ENCODE data around the gene CTNND2. TPM values are rescaled to one million over a fixed set of nuclear protein-coding genes. Genes with fewer than 3 reads are reported as not detected.

CTNND2 gene
- total RNA-seq, 1 donor from 2014 or later = 2.5 TPM

- H3K4me3 Mint-ChIP-seq (ENCODE audit: unreplicated experiment) = no peak overlapping the region
- no peaks in the 10 kb centered on the region for H3K9me3 Mint-ChIP-seq (ENCODE audit: unreplicated experiment)
- no peaks in the 10 kb centered on the region for H3K36me3 Mint-ChIP-seq (ENCODE audit: unreplicated experiment)
- no peak for TF ChIP-seq CTCF (IDR thresholded peaks at IDR 0.05)
- no peak overlapping the region for H3K27ac Mint-ChIP-seq (ENCODE audit: unreplicated experiment)
- no peaks in the 10 kb centered on the region for H3K27me3 Mint-ChIP-seq (ENCODE audit: unreplicated experiment)
- no peak for DNase-seq (ENCODE audit: extremely low spot score, unreplicated experiment)
- H3K4me1 Mint-ChIP-seq (ENCODE audit: unreplicated experiment) = no peaks in the 10 kb centered on the region
Observed at GRCh38 chr5:11510889-11511288, 393.4 kb downstream of the CTNND2 start.

GRCh38 chr5:11509793-11510192 is 394.5 kb downstream of the CTNND2 start:
- Mint-ChIP-seq H3K4me3 (ENCODE audit: unreplicated experiment) (no peak overlapping the region), H3K27me3 (ENCODE audit: unreplicated experiment) (no peaks in the 10 kb centered on the region), H3K4me1 (ENCODE audit: unreplicated experiment) (no peaks in the 10 kb centered on the region), H3K27ac (ENCODE audit: unreplicated experiment) (no peak overlapping the region), H3K36me3 (ENCODE audit: unreplicated experiment) (no peaks in the 10 kb centered on the region), H3K9me3 (ENCODE audit: unreplicated experiment) (no peaks in the 10 kb centered on the region)
- no peak for DNase-seq (ENCODE audit: extremely low spot score, unreplicated experiment)
- no peak for TF ChIP-seq CTCF (IDR thresholded peaks at IDR 0.05)

DNA sequence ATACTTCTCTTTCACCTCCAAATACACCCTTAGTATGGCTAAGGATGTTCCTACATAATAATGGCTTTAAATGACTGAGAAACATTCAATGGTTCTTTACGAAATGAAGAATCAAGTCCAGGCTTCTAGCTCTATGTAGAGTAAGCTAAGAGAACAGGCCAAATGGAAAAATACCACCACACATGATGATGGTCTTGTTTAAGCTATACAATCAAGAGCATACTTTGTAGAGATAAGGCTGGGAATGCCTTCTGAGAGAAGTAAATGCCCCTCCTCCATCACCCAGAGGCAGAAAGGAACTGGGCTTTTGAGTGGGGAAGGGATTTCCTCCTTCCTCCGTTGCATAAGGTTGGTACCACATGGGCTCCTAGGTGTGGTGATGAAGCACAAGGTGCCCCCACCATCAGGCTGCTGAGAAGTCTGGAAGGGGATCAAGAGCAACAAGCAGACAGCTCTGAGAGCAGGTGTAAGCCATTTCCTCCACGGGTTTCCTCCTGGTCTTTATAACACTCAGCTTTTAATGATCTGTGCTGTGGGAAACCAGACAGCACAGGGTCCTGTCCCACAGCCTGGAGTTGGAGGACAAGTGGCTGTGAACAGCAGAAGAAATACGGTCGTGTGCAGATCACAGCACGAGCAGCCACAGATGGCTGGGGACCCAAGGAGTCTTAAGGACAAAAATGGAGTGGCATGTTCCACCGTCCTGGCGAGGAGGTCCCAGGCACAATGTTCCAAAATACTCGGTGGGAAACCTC is 396.9 kb downstream of the CTNND2 start:
- H3K27ac Mint-ChIP-seq (ENCODE audit: unreplicated experiment) = no peak overlapping the region
- TF ChIP-seq CTCF (IDR thresholded peaks at IDR 0.05) = no peak

GRCh38 chr5:11504886-11505193 is 399.4 kb downstream of the CTNND2 start:
- Mint-ChIP-seq H3K27ac (ENCODE audit: unreplicated experiment) (no peak overlapping the region), H3K9me3 (ENCODE audit: unreplicated experiment) (peaks cover 4% of the 10 kb centered on the region), H3K36me3 (ENCODE audit: unreplicated experiment) (no peaks in the 10 kb centered on the region), H3K4me1 (ENCODE audit: unreplicated experiment) (no peaks in the 10 kb centered on the region), H3K27me3 (ENCODE audit: unreplicated experiment) (no peaks in the 10 kb centered on the region), H3K4me3 (ENCODE audit: unreplicated experiment) (no peak overlapping the region)
- no peak for TF ChIP-seq CTCF (IDR thresholded peaks at IDR 0.05)
- no peak for DNase-seq (ENCODE audit: extremely low spot score, unreplicated experiment)

More for the DNA sequence above, 396.9 kb downstream of the CTNND2 start:
- no peaks in the 10 kb centered on the region for H3K27me3 Mint-ChIP-seq (ENCODE audit: unreplicated experiment)
- no peaks in the 10 kb centered on the region for H3K4me1 Mint-ChIP-seq (ENCODE audit: unreplicated experiment)
- no peak overlapping the region for H3K4me3 Mint-ChIP-seq (ENCODE audit: unreplicated experiment)
- no peaks in the 10 kb centered on the region for H3K36me3 Mint-ChIP-seq (ENCODE audit: unreplicated experiment)
- DNase-seq (ENCODE audit: extremely low spot score, unreplicated experiment) = no peak
- H3K9me3 Mint-ChIP-seq (ENCODE audit: unreplicated experiment) = peaks cover 4% of the 10 kb centered on the region

GRCh38 chr5:11504065-11504885 is 400.0 kb downstream of the CTNND2 start:
- TF ChIP-seq CTCF (IDR thresholded peaks at IDR 0.05) = no peak
- Mint-ChIP-seq H3K36me3 (ENCODE audit: unreplicated experiment) (no peaks in the 10 kb centered on the region), H3K4me3 (ENCODE audit: unreplicated experiment) (no peak overlapping the region), H3K9me3 (ENCODE audit: unreplicated experiment) (peaks cover 4% of the 10 kb centered on the region), H3K27me3 (ENCODE audit: unreplicated experiment) (no peaks in the 10 kb centered on the region), H3K4me1 (ENCODE audit: unreplicated experiment) (no peaks in the 10 kb centered on the region), H3K27ac (ENCODE audit: unreplicated experiment) (no peak overlapping the region)
- no peak for DNase-seq (ENCODE audit: extremely low spot score, unreplicated experiment)
